Trophoblast cell (in vitro differentiated cells and primary cell): ENCODE data around the gene CCL28.

Experiments
- DNase-seq, 2 donors: peaks; one replicate each; pipeline ENCODE4 v3.0.0-alpha.2; 2016
- H2AFZ ChIP-seq: 2 replicates; pipeline ENCODE4 v1.6.1; 2013; ENCODE audit warnings: low read length, moderate library complexity, mild to moderate bottlenecking; ENCODE audit not compliant: insufficient read depth, poor library complexity
- H2AK5ac ChIP-seq: 2 replicates; pipeline ENCODE4 v1.6.1; 2013; ENCODE audit warnings: mild to moderate bottlenecking, low read length
- H2BK120ac ChIP-seq: 2 replicates; pipeline ENCODE4 v1.6.1; 2013; ENCODE audit warnings: low read length, mild to moderate bottlenecking, moderate library complexity; ENCODE audit not compliant: insufficient read depth, poor library complexity
- H2BK12ac ChIP-seq: 2 replicates; pipeline ENCODE4 v1.6.1; 2013; ENCODE audit warnings: mild to moderate bottlenecking, low read length, moderate library complexity
- H2BK5ac ChIP-seq: 2 replicates; pipeline ENCODE4 v1.6.1; 2013; ENCODE audit warnings: low read length, low read depth, moderate library complexity, mild to moderate bottlenecking; ENCODE audit not compliant: poor library complexity
- H3K14ac ChIP-seq: 2 replicates; pipeline ENCODE4 v1.6.1; 2013; ENCODE audit warnings: mild to moderate bottlenecking, low read length
- H3K18ac ChIP-seq: 2 replicates; pipeline ENCODE4 v1.6.1; 2013; ENCODE audit warnings: mild to moderate bottlenecking, low read length
- H3K23ac ChIP-seq: 2 replicates; pipeline ENCODE4 v1.6.1; 2013; ENCODE audit warnings: low read length
- H3K27ac ChIP-seq: 2 replicates; pipeline ENCODE4 v1.5.1; 2013; ENCODE audit warnings: low read depth, mild to moderate bottlenecking, inconsistent platforms, low read length, moderate library complexity
- H3K27me3 ChIP-seq: 2 replicates; pipeline ENCODE4 v1.6.1; 2013; ENCODE audit warnings: inconsistent platforms, mild to moderate bottlenecking, low read length, moderate library complexity; ENCODE audit not compliant: insufficient read depth
- H3K36me3 ChIP-seq, 2 experiments: 1 replicate in 1 of 2; 2 replicates in 1 of 2; pipeline ENCODE4 v1.6.1; 2013; ENCODE audit warnings: low read length in 2 of 2, mild to moderate bottlenecking in 2 of 2, moderate library complexity in 1 of 2; ENCODE audit not compliant: insufficient read depth in 2 of 2, control insufficient read depth in 1 of 2
- H3K4ac ChIP-seq: 2 replicates; pipeline ENCODE4 v1.6.1; 2013; ENCODE audit warnings: low read depth, mild to moderate bottlenecking, low read length, moderate library complexity
- H3K4me1 ChIP-seq, 2 experiments: 1 replicate in 1 of 2; 2 replicates in 1 of 2; pipeline ENCODE4 v1.6.1; 2013; ENCODE audit warnings: low read length in 2 of 2, mild to moderate bottlenecking in 2 of 2, moderate library complexity in 1 of 2; ENCODE audit not compliant: insufficient read depth in 2 of 2, control insufficient read depth in 1 of 2
- H3K4me2 ChIP-seq: 2 replicates; pipeline ENCODE4 v1.6.1; 2013; ENCODE audit warnings: inconsistent platforms, mild to moderate bottlenecking, low read length, moderate library complexity
- H3K4me3 ChIP-seq: 2 replicates; pipeline ENCODE4 v1.5.1; 2013; ENCODE audit warnings: mild to moderate bottlenecking, low read depth, low read length, inconsistent platforms
- H3K79me1 ChIP-seq: one replicate; pipeline ENCODE4 v1.6.1; 2013; ENCODE audit warnings: low read length
- H3K79me2 ChIP-seq: 2 replicates; pipeline ENCODE4 v1.6.1; 2013; ENCODE audit warnings: low read length, mild to moderate bottlenecking; ENCODE audit not compliant: control insufficient read depth, insufficient read depth, poor library complexity
- H3K9ac ChIP-seq: 2 replicates; pipeline ENCODE4 v1.6.1; 2013; ENCODE audit warnings: mild to moderate bottlenecking, low read length
- H3K9me3 ChIP-seq: 2 replicates; pipeline ENCODE4 v1.6.1; 2013; ENCODE audit warnings: low read depth, mild to moderate bottlenecking, control low read depth, inconsistent platforms, low read length; ENCODE audit not compliant: insufficient read depth
- H4K12ac ChIP-seq: 2 replicates; pipeline ENCODE4 v1.6.1; 2013; ENCODE audit warnings: low read depth, mild to moderate bottlenecking, low read length, moderate library complexity
- H4K8ac ChIP-seq: 2 replicates; pipeline ENCODE4 v1.6.1; 2013; ENCODE audit warnings: low read depth, mild to moderate bottlenecking, low read length, moderate library complexity
- H4K91ac ChIP-seq: one replicate; pipeline ENCODE4 v1.6.1; 2013; ENCODE audit warnings: low read depth, mild to moderate bottlenecking, low read length, moderate library complexity
- WGBS: extraction: QIAGEN DNeasy Blood & Tissue Kit; methylation state at CpG from one replicate; pipeline ENCODE4 v1.1.7; 2013; ENCODE audit warnings: missing lambda C conversion rate; ENCODE audit not compliant: insufficient read length, insufficient coverage; ENCODE audit errors: extremely low coverage; 5-methylcytosine and 5-hydroxymethylcytosine counted together

The CCL28 gene

DNA sequence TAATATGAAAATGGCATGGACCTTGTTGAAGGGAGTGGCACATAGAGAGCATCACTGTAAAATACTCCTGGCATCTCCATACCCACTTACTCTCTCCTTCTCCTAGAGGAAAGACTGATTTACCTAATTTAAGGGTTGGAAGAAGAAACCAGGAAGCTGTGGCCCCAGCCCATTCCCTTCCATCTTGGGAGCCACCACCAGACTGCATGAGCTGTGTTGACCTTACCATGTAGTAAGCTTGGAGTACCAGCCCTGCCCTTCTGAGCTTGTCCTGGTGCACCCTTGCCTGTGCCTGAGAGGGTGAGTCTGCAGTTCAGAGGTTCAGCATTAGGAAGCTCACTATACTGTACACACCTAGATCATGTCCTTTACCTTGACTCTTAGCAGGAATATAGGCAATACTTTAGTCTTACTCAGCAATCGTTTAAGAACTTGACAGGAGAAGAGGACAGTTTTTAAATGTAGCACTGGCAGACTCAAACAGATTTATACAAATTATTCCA, 63.3 kb downstream of the CCL28 start:
- no peak overlapping the region for H3K4me3 ChIP-seq
- H3K4ac ChIP-seq: no peak overlapping the region
- H4K91ac ChIP-seq: no peak overlapping the region
- DNase-seq: no peak
- no peaks in the 10 kb centered on the region for H3K27me3 ChIP-seq
- H3K36me3 ChIP-seq: no peaks in the 10 kb centered on the region
- H4K8ac ChIP-seq: no peak overlapping the region
- H3K23ac ChIP-seq: no peak overlapping the region
- no peak overlapping the region for H3K4me2 ChIP-seq
- H2BK5ac ChIP-seq: no peak overlapping the region
- no peaks in the 10 kb centered on the region for H3K9me3 ChIP-seq
- WGBS: no CpG with 5 or more reads among the region's 1 CpG
- no peaks in the 10 kb centered on the region for H3K79me1 ChIP-seq
- H4K12ac ChIP-seq: no peak overlapping the region
- no peak overlapping the region for H2BK12ac ChIP-seq
- no peak overlapping the region for H3K18ac ChIP-seq
- H3K4me1 ChIP-seq: no peaks in the 10 kb centered on the region
- no peak overlapping the region for H3K9ac ChIP-seq
- no peak overlapping the region for H2AK5ac ChIP-seq
- H2AFZ ChIP-seq: no peak overlapping the region
- no peak overlapping the region for H3K14ac ChIP-seq
- no peaks in the 10 kb centered on the region for H3K79me2 ChIP-seq
- no peak overlapping the region for H2BK120ac ChIP-seq
- H3K27ac ChIP-seq: no peak overlapping the region

DNA sequence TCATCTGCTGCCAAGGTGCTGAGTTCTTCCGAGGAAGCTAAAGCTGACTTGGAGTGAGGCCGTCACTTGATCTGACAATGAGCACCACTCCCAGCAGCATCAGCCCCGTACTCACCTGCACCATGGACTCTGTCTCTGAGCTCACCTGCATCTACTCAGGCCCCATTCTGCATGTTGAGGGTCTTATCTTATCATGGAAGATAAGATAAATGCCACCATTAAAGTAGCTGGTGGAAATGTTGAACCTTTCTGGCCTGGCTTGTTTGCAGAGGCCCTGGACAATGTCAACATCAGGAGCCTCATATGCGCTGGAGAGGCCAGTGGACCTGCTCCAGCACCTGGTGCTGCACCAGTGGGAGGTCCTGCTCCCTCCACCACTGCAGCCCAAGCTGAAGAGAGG, 64.0 kb downstream of the CCL28 start:
- Histone ChIP-seq H2AFZ (no peak overlapping the region), H4K8ac (no peak overlapping the region), H3K23ac (no peak overlapping the region), H3K9me3 (no peaks in the 10 kb centered on the region), H3K4ac (no peak overlapping the region), H2BK120ac (no peak overlapping the region), H3K9ac (no peak overlapping the region), H3K18ac (no peak overlapping the region), H3K4me3 (no peak overlapping the region), H4K91ac (no peak overlapping the region), H3K4me2 (no peak overlapping the region), H3K4me1 (no peaks in the 10 kb centered on the region), H2BK12ac (no peak overlapping the region), H3K14ac (no peak overlapping the region), H2BK5ac (no peak overlapping the region), H3K36me3 (no peaks in the 10 kb centered on the region), H4K12ac (no peak overlapping the region), H3K79me1 (no peaks in the 10 kb centered on the region), H3K27me3 (no peaks in the 10 kb centered on the region), H2AK5ac (no peak overlapping the region), H3K27ac (no peak overlapping the region), H3K79me2 (no peaks in the 10 kb centered on the region)
- WGBS: no CpG with 5 or more reads among the region's 4 CpGs
- no peak for DNase-seq

GRCh38 chr5:43338862-43339261, 73.3 kb downstream of the CCL28 start:
- Histone ChIP-seq H3K9ac (no peak overlapping the region), H2AFZ (no peak overlapping the region), H2AK5ac (no peak overlapping the region), H3K18ac (no peak overlapping the region), H3K4ac (no peak overlapping the region), H3K27me3 (no peaks in the 10 kb centered on the region), H2BK120ac (no peak overlapping the region), H4K8ac (no peak overlapping the region), H3K4me1 (no peaks in the 10 kb centered on the region), H3K4me2 (no peak overlapping the region), H2BK5ac (no peak overlapping the region), H3K9me3 (peaks cover 8% of the 10 kb centered on the region), H4K12ac (no peak overlapping the region), H3K27ac (no peak overlapping the region), H3K36me3 (no peaks in the 10 kb centered on the region), H3K79me2 (no peaks in the 10 kb centered on the region), H3K14ac (no peak overlapping the region), H2BK12ac (no peak overlapping the region), H3K23ac (no peak overlapping the region), H3K79me1 (no peaks in the 10 kb centered on the region), H4K91ac (no peak overlapping the region), H3K4me3 (no peak overlapping the region)
- DNase-seq: no peak
- no CpG with 5 or more reads among the region's 1 CpG for WGBS

GRCh38 chr5:43336159-43336558, 76.0 kb downstream of the CCL28 start:
- H3K4me2 ChIP-seq: no peak overlapping the region
- peaks cover 0 to 3% of the 10 kb centered on the region in 2 experiments for H3K4me1 ChIP-seq
- WGBS: no CpG with 5 or more reads among the region's 2 CpGs
- H3K23ac ChIP-seq: no peak overlapping the region
- peak in 1 of 2 donors; percentile 36 for DNase-seq
- H2AFZ ChIP-seq: no peak overlapping the region
- H3K18ac ChIP-seq: no peak overlapping the region
- no peaks in the 10 kb centered on the region for H3K79me1 ChIP-seq
- H3K9me3 ChIP-seq: peaks cover 9% of the 10 kb centered on the region
- H4K8ac ChIP-seq: no peak overlapping the region
- no peak overlapping the region for H2BK5ac ChIP-seq
- H3K9ac ChIP-seq: no peak overlapping the region
- no peak overlapping the region for H3K14ac ChIP-seq
- H3K79me2 ChIP-seq: no peaks in the 10 kb centered on the region
- no peak overlapping the region for H3K4ac ChIP-seq
- no peak overlapping the region for H3K4me3 ChIP-seq
- no peaks in the 10 kb centered on the region for H3K36me3 ChIP-seq
- no peak overlapping the region for H2BK120ac ChIP-seq
- no peak overlapping the region for H2AK5ac ChIP-seq
- H4K12ac ChIP-seq: no peak overlapping the region
- no peak overlapping the region for H3K27ac ChIP-seq
- H3K27me3 ChIP-seq: no peaks in the 10 kb centered on the region
- no peak overlapping the region for H2BK12ac ChIP-seq
- H4K91ac ChIP-seq: no peak overlapping the region
